DOHH2 (cell line): ENCODE measurements around the gene SYNJ2.

Experiments used
- EZH2phosphoT487 ChIP-seq: fragments of 200-600 bp; sonication (generic); IDR thresholded peaks from 2 replicates; pipeline ENCODE4 v1.6.1; 2017; ENCODE audit warnings: borderline replicate concordance, mild to moderate bottlenecking, antibody characterized with exemption, low read length, moderate library complexity, mixed read lengths
- TF ChIP-seq, protein P1 (sequence below): fragments of 200-600 bp; sonication (generic); IDR thresholded peaks from one replicate; pipeline ENCODE4 v1.5.1; 2014; ENCODE audit warnings: antibody characterized with exemption, mild to moderate bottlenecking, low read depth, low read length; ENCODE audit not compliant: poor library complexity, severe bottlenecking

DNA sequence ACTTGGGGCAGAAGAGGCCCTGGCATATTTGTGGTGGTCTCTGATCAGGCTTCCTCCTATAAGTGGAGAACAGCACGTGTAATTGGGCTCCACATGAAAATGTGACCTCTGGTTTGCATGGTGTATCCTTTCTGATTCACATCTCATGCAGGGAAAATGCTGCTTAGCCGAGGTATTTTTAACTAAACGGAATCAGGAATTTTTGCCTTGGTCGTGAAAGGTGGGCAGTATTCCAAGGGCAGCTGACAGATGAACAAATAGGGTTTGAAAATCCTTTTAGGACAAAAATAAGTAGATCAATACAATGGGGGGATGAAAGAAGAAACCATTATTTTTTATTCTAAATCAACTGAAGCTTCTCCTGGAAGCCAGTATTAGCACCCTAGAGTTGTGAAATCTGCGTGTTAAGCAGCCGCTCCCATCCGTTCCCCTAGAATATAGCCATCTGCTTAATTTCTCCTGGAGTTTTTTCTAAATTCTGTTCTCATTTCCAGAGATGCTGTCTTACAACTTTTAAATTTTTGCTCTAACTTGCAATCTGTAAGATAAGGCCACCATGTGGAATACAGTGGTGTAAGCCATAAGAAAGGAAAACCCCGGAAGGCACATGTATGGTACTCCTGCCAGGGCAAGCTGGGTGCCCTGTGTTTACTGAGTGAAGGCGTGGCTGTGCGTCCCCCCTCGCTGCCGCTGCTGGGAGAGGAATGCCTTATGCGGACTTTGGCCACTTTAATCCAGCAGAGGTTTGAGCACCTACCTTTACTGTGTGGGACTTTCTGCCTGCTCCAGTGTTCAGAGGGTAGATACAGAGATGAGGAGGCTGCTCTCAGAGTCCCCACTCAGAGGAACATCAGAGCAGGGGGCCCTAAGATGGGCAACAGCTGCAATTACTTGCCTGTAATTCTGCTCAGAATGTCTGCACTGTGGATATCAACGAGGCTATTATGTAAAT, 52.4 kb downstream of the SYNJ2 start:
- TF ChIP-seq, protein P1, sequence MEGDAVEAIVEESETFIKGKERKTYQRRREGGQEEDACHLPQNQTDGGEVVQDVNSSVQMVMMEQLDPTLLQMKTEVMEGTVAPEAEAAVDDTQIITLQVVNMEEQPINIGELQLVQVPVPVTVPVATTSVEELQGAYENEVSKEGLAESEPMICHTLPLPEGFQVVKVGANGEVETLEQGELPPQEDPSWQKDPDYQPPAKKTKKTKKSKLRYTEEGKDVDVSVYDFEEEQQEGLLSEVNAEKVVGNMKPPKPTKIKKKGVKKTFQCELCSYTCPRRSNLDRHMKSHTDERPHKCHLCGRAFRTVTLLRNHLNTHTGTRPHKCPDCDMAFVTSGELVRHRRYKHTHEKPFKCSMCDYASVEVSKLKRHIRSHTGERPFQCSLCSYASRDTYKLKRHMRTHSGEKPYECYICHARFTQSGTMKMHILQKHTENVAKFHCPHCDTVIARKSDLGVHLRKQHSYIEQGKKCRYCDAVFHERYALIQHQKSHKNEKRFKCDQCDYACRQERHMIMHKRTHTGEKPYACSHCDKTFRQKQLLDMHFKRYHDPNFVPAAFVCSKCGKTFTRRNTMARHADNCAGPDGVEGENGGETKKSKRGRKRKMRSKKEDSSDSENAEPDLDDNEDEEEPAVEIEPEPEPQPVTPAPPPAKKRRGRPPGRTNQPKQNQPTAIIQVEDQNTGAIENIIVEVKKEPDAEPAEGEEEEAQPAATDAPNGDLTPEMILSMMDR = no peak
- no peak for TF ChIP-seq EZH2phosphoT487
